ENCODE results near the gene NOVA2. TPM values are rescaled to one million over a fixed set of nuclear protein-coding genes. Genes with fewer than 3 reads are reported as not detected.

The NOVA2 gene
- total and polyA plus RNA-seq, 9 of the 15 experiments (the other 6 are each of a cell fraction or from before 2014, with no cell fraction given) = not detected

DNA sequence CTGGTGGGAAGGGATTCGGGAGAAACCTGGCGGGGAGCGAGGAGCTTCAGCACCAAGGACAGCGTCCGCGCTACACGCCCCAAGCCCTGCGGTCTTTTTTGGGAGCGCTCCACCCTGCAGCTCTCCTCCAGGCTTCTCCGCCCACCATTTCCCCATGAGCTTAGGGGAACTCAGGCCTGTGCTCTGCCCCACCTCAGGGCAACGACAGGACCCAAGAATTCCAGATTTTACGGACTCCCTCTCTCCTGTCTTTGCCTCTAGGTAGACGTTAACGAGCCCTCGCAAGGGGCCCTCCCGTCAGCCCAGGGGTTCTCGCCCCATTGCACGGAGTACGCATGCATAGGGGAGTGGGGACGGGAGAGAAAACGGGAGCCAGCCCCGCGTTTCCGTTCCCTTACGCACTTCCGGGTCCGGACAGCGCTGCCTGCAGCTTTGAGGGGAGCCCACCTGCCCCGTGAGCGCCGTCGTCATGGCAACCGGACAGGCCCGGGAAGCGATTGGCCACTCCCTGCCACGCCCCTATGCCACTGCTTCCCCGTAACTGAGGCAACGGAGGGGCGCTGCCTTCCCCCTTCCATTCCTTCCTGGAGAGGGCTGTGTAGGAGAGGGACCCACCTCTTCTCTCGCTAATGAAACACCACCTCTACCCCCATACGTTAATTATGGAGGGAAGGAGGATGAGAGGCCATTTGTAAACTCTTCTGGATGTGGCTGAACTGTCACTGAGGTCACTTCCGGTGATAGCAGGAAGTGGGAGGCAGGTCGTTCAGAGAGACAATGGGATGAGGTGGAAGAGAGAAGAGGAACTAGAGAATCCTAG is 20.8 kb downstream of the NOVA2 start (continued):
- TF ChIP-seq, protein P1, sequence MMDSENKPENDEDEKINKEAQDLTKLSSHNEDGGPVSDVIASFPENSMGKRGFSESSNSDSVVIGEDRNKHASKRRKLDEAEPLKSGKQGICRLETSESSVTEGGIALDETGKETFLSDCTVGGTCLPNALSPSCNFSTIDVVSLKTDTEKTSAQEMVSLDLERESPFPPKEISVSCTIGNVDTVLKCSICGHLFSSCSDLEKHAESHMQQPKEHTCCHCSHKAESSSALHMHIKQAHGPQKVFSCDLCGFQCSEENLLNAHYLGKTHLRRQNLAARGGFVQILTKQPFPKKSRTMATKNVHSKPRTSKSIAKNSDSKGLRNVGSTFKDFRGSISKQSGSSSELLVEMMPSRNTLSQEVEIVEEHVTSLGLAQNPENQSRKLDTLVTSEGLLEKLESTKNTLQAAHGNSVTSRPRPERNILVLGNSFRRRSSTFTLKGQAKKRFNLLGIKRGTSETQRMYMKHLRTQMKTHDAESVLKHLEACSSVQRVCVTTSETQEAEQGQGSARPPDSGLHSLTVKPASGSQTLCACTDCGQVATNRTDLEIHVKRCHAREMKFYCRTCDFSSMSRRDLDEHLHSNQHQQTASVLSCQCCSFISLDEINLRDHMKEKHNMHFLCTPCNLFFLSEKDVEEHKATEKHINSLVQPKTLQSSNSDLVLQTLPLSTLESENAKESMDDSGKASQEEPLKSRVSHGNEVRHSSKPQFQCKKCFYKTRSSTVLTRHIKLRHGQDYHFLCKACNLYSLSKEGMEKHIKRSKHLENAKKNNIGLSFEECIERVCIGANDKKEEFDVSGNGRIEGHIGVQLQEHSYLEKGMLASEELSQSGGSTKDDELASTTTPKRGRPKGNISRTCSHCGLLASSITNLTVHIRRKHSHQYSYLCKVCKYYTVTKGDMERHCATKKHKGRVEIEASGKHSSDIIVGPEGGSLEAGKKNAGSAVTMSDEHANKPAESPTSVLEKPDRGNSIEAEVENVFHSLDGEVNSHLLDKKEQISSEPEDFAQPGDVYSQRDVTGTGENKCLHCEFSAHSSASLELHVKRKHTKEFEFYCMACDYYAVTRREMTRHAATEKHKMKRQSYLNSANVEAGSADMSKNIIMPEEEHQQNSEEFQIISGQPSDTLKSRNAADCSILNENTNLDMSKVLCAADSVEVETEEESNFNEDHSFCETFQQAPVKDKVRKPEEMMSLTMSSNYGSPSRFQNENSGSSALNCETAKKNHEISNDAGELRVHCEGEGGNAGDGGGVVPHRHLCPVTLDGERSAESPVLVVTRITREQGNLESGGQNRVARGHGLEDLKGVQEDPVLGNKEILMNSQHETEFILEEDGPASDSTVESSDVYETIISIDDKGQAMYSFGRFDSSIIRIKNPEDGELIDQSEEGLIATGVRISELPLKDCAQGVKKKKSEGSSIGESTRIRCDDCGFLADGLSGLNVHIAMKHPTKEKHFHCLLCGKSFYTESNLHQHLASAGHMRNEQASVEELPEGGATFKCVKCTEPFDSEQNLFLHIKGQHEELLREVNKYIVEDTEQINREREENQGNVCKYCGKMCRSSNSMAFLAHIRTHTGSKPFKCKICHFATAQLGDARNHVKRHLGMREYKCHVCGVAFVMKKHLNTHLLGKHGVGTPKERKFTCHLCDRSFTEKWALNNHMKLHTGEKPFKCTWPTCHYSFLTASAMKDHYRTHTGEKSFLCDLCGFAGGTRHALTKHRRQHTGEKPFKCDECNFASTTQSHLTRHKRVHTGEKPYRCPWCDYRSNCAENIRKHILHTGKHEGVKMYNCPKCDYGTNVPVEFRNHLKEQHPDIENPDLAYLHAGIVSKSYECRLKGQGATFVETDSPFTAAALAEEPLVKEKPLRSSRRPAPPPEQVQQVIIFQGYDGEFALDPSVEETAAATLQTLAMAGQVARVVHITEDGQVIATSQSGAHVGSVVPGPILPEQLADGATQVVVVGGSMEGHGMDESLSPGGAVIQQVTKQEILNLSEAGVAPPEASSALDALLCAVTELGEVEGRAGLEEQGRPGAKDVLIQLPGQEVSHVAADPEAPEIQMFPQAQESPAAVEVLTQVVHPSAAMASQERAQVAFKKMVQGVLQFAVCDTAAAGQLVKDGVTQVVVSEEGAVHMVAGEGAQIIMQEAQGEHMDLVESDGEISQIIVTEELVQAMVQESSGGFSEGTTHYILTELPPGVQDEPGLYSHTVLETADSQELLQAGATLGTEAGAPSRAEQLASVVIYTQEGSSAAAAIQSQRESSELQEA (IDR thresholded peaks at IDR 0.05; ENCODE audit: low read depth) = no peak
- no peak for TF ChIP-seq RBM14 (IDR thresholded peaks at IDR 0.05; ENCODE audit: borderline replicate concordance, insufficient read depth, low read depth, low read length)
- peak; percentile 64 for TF ChIP-seq CREM (IDR thresholded peaks at IDR 0.05; ENCODE audit: low read depth)
- no peak for TF ChIP-seq ARID1B (IDR thresholded peaks at IDR 0.05)
- no peak for TF ChIP-seq HMG20A (CRISPR knock-in tag; conservative IDR thresholded peaks at IDR 0.05)
- no peak for TF ChIP-seq EP300 (IDR thresholded peaks at IDR 0.05; ENCODE audit: low read length)
- TF ChIP-seq ZNF282 (CRISPR knock-in tag; IDR thresholded peaks at IDR 0.05) = no peak
- TF ChIP-seq SRSF3 (IDR thresholded peaks at IDR 0.05; ENCODE audit: insufficient read depth, low read length) = no peak
- no peak for TF ChIP-seq SLC30A9 (CRISPR knock-in tag; IDR thresholded peaks at IDR 0.05)
- TF ChIP-seq, protein P2, sequence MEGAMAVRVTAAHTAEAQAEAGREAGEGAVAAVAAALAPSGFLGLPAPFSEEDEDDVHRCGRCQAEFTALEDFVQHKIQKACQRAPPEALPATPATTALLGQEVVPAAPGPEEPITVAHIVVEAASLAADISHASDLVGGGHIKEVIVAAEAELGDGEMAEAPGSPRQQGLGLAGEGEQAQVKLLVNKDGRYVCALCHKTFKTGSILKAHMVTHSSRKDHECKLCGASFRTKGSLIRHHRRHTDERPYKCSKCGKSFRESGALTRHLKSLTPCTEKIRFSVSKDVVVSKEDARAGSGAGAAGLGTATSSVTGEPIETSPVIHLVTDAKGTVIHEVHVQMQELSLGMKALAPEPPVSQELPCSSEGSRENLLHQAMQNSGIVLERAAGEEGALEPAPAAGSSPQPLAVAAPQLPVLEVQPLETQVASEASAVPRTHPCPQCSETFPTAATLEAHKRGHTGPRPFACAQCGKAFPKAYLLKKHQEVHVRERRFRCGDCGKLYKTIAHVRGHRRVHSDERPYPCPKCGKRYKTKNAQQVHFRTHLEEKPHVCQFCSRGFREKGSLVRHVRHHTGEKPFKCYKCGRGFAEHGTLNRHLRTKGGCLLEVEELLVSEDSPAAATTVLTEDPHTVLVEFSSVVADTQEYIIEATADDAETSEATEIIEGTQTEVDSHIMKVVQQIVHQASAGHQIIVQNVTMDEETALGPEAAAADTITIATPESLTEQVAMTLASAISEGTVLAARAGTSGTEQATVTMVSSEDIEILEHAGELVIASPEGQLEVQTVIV (CRISPR knock-in tag; IDR thresholded peaks at IDR 0.05; ENCODE audit: borderline replicate concordance) = no peak
- TF ChIP-seq, protein P3, sequence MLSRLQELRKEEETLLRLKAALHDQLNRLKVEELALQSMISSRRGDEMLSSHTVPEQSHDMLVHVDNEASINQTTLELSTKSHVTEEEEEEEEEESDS (CRISPR knock-in tag; IDR thresholded peaks at IDR 0.05) = no peak
- no peak for TF ChIP-seq KAT8 (IDR thresholded peaks at IDR 0.05; ENCODE audit: low read depth)
- TF ChIP-seq FOXM1 (IDR thresholded peaks at IDR 0.05; ENCODE audit: low read depth) = no peak
- TF ChIP-seq FOXM1 (CRISPR knock-in tag; IDR thresholded peaks at IDR 0.05; ENCODE audit: low read depth) = peak; percentile 68; the same call in 1 of the 2 replicates
